GM12873 (cell line): Measurements from ENCODE around the gene ATAD3C.

Source experiments
- CTCF ChIP-seq: IDR thresholded peaks from 2 replicates; pipeline ENCODE4 v1.5.1; 2012; ENCODE audit warnings: low read depth, mild to moderate bottlenecking, moderate library complexity, low read length, control low read depth; ENCODE audit not compliant: insufficient read depth; ENCODE audit errors: missing control alignments

ATAD3C gene

GRCh38 chr1:1432951-1433803, 16.3 kb upstream of the ATAD3C start:
- no peak for TF ChIP-seq CTCF

GRCh38 chr1:1433804-1434130, 15.7 kb upstream of the ATAD3C start:
- no peak for TF ChIP-seq CTCF

- no peak for TF ChIP-seq CTCF
Measured at GRCh38 chr1:1434131-1434823, 15.2 kb upstream of the ATAD3C start.

- TF ChIP-seq CTCF = no peak
Measured at GRCh38 chr1:1434824-1435105, 14.7 kb upstream of the ATAD3C start.

- TF ChIP-seq CTCF = no peak
Measured at GRCh38 chr1:1435106-1435903, 14.2 kb upstream of the ATAD3C start, which contains the start of gene VWA1. VWA1 (plus strand) TSS chr1:1435690; CDS start chr1:1435749, 59 bp downstream.

GRCh38 chr1:1435911-1436629, 13.4 kb upstream of the ATAD3C start:
- no peak for TF ChIP-seq CTCF

- TF ChIP-seq CTCF = no peak
Measured at GRCh38 chr1:1436630-1437032, 12.9 kb upstream of the ATAD3C start.
